A549 (cell line): Measurements from ENCODE around the gene GPBP1. TPM values are rescaled to one million over a fixed set of nuclear protein-coding genes. Genes with fewer than 3 reads are reported as not detected.

Source experiments
- ATAC-seq, 2 experiments: fragments of 200-7000 bp in 1 of 2; fragments of >200 bp in 1 of 2; cut with Nextera tagmentation in 1 of 2; cut with Tn5 transposase in 1 of 2; 3 replicates each; pipeline versions ENCODE4 v1.8.0 to v1.9.1; 2018 to 2020; ENCODE audit warnings: mild to moderate bottlenecking in 1 of 2, moderate library complexity in 1 of 2
- CTCF ChIA-PET: fragments of 300-600 bp; sonication (Branson Sonifier 250); formaldehyde crosslinking; extraction: SDS; loops from one replicate; lab custom pipeline; 2021; ENCODE audit warnings: antibody characterized with exemption, inconsistent platforms; lab: Yijun Ruan, JAX
- POLR2A ChIA-PET: fragments of 350-600 bp; formaldehyde crosslinking; extraction: SDS; loops from one replicate; lab custom pipeline; 2021; ENCODE audit warnings: antibody characterized with exemption, inconsistent platforms; lab: Yijun Ruan, JAX
- DNase-seq, 2 experiments: peaks; one replicate each; pipeline versions ENCODE4 v3.0.0 to v3.0.0-alpha.2; 2011 to 2016; ENCODE audit warnings: low read depth in 1 of 2, low spot score in 1 of 2
- FAIRE-seq: peaks from 2 replicates; lab custom pipeline; 2011; peaks lifted over from hg19 to GRCh38; lab: Jason Lieb, UNC
- H3K27ac ChIP-seq, 2 experiments: fragments of >200 bp; sonication (Bioruptor Twin); formaldehyde crosslinking; 3 replicates each; pipeline ENCODE4 v1.5.1; 2016 to 2017
- H3K4me1 ChIP-seq: fragments of >200 bp; sonication (Bioruptor Twin); formaldehyde crosslinking; 3 replicates; pipeline ENCODE4 v1.6.1; 2016
- H3K4me2 ChIP-seq: fragments of >200 bp; sonication (Bioruptor Twin); formaldehyde crosslinking; 3 replicates; pipeline ENCODE4 v1.6.1; 2016
- H3K4me3 ChIP-seq: fragments of >200 bp; sonication (Bioruptor Twin); formaldehyde crosslinking; 3 replicates; pipeline ENCODE4 v1.5.1; 2016
- H3K9me3 ChIP-seq: fragments of >200 bp; sonication (Bioruptor Twin); formaldehyde crosslinking; 3 replicates; pipeline ENCODE4 v1.6.1; 2016
- CBX8 ChIP-seq: fragments of 200-600 bp; sonication (generic); IDR thresholded peaks from 2 replicates; pipeline ENCODE4 v1.6.1; 2016
- CEBPB ChIP-seq, 2 experiments: fragments of >200 bp in 1 of 2; sonication (Bioruptor Twin) in 1 of 2; formaldehyde crosslinking in 1 of 2; IDR thresholded peaks; 2 replicates each; pipeline ENCODE4 v1.6.1; 2012 to 2016
- CHD2 ChIP-seq: fragments of 150-350 bp; IDR thresholded peaks from 2 replicates; pipeline ENCODE4 v1.6.1; 2014; ENCODE audit warnings: low read length; ENCODE audit not compliant: partially characterized antibody
- EHF ChIP-seq: fragments of 250-450 bp; sonication (Bioruptor Pico); IDR thresholded peaks from 2 replicates; pipeline ENCODE4 v1.5.0; 2020; ENCODE audit warnings: mild to moderate bottlenecking
- EHMT2 ChIP-seq: fragments of 200-600 bp; sonication (generic); IDR thresholded peaks from 2 replicates; pipeline ENCODE4 v1.6.1; 2016; ENCODE audit warnings: antibody characterized with exemption, low read depth, mild to moderate bottlenecking, moderate library complexity
- EP300 ChIP-seq, 2 experiments: fragments of >200 bp; sonication (Bioruptor Twin); formaldehyde crosslinking; IDR thresholded peaks; 2 replicates in 1 of 2; 3 replicates in 1 of 2; pipeline ENCODE4 v1.6.1; 2016 to 2017
- GATA3 ChIP-seq: IDR thresholded peaks from 2 replicates; pipeline ENCODE4 v1.6.1; 2012; ENCODE audit warnings: borderline replicate concordance
- HOXB13 ChIP-seq: fragments of 250-450 bp; sonication (Bioruptor Pico); IDR thresholded peaks from 2 replicates; pipeline ENCODE4 v1.5.0; 2020; ENCODE audit warnings: low read depth, mild to moderate bottlenecking, moderate library complexity
- HOXB5 ChIP-seq: fragments of 250-450 bp; sonication (Bioruptor Pico); IDR thresholded peaks from 2 replicates; pipeline ENCODE4 v1.5.0; 2020; ENCODE audit warnings: mild to moderate bottlenecking, moderate library complexity
- KDM5A ChIP-seq: fragments of 200-600 bp; sonication (generic); IDR thresholded peaks from 2 replicates; pipeline ENCODE4 v1.6.1; 2016; ENCODE audit warnings: antibody characterized with exemption, mild to moderate bottlenecking
- MAFK ChIP-seq: fragments of 450-650 bp; IDR thresholded peaks from 2 replicates; pipeline ENCODE4 v1.6.1; 2014; ENCODE audit not compliant: partially characterized antibody
- MAZ ChIP-seq: fragments of 150-350 bp; IDR thresholded peaks from 2 replicates; pipeline ENCODE4 v1.6.1; 2014; ENCODE audit warnings: antibody characterized with exemption, low read depth, low read length, borderline replicate concordance
- NPAS2 ChIP-seq: fragments of 250-450 bp; sonication (Bioruptor Pico); IDR thresholded peaks from 2 replicates; pipeline ENCODE4 v1.8.0; 2022; ENCODE audit warnings: mild to moderate bottlenecking, moderate library complexity, borderline replicate concordance
- NR3C1 ChIP-seq: fragments of >200 bp; sonication (Bioruptor Twin); formaldehyde crosslinking; IDR thresholded peaks from 3 replicates; pipeline ENCODE4 v1.6.1; 2017
- PHF8 ChIP-seq: fragments of 200-600 bp; sonication (generic); IDR thresholded peaks from 2 replicates; pipeline ENCODE4 v1.6.1; 2016; ENCODE audit warnings: low read depth, mild to moderate bottlenecking, antibody characterized with exemption, moderate library complexity, borderline replicate concordance
- RAD21 ChIP-seq, 2 experiments: fragments of >200 bp in 1 of 2; sonication (Bioruptor Twin) in 1 of 2; formaldehyde crosslinking in 1 of 2; IDR thresholded peaks in 1 of 2; conservative IDR thresholded peaks in 1 of 2; 2 replicates in 1 of 2; 3 replicates in 1 of 2; pipeline ENCODE4 v1.6.1; 2012 to 2018; ENCODE audit warnings: inconsistent platforms in 1 of 2
- RCOR1 ChIP-seq: fragments of 150-350 bp; IDR thresholded peaks from 2 replicates; pipeline ENCODE4 v1.6.1; 2014; ENCODE audit warnings: antibody characterized with exemption, low read length, low read depth
- SMC3 ChIP-seq: fragments of >200 bp; sonication (Bioruptor Twin); formaldehyde crosslinking; IDR thresholded peaks from 3 replicates; pipeline ENCODE4 v1.6.1; 2018; ENCODE audit warnings: inconsistent platforms
- TFCP2L1 ChIP-seq: fragments of 250-450 bp; sonication (Bioruptor Pico); IDR thresholded peaks from 2 replicates; pipeline ENCODE4 v1.5.0; 2021; ENCODE audit warnings: mild to moderate bottlenecking
- TP53 ChIP-seq: fragments of 250-450 bp; sonication (Bioruptor Pico); IDR thresholded peaks from 2 replicates; pipeline ENCODE4 v1.5.0; 2021; ENCODE audit warnings: mild to moderate bottlenecking, moderate library complexity
- ZNF302 ChIP-seq: fragments of 250-450 bp; sonication (Bioruptor Pico); IDR thresholded peaks from 2 replicates; pipeline ENCODE4 v1.9.0; 2021; ENCODE audit warnings: inconsistent platforms, mild to moderate bottlenecking, moderate library complexity
- WGBS: methylation state at CpG from one replicate; pipeline ENCODE4 v1.1.6; 2017; ENCODE audit errors: missing lambda C conversion rate; 5-methylcytosine and 5-hydroxymethylcytosine counted together
- polyA plus RNA-seq, 4 experiments: library from polyadenylated mRNA; depleted of rRNA in 3 of 4; stranded (reverse); fragments of >200 nt; fragmentation: RNase III in 1 of 4; extraction: RNeasy Plus Mini Kit Qiagen cat#74134 plus additional on column Dnase treatment in 1 of 4; gene quantifications; 2 replicates in 3 of 4; 3 replicates in 1 of 4; pipeline ENCODE4 v1.2.3, GENCODE V29; 2011 to 2017
- TF ChIP-seq, protein P1 (sequence below): fragments of >200 bp; sonication (Bioruptor Twin); formaldehyde crosslinking; IDR thresholded peaks from 2 replicates; pipeline ENCODE4 v1.6.1; 2016
- TF ChIP-seq, protein P2 (sequence below): fragments of 250-450 bp; sonication (Bioruptor Pico); IDR thresholded peaks from 2 replicates; pipeline ENCODE4 v1.5.0; 2020; ENCODE audit warnings: low read depth, mild to moderate bottlenecking, moderate library complexity
- TF ChIP-seq, protein P3 (sequence below): fragments of >200 bp; sonication (Bioruptor Twin); formaldehyde crosslinking; IDR thresholded peaks from 3 replicates; pipeline ENCODE4 v1.5.1; 2016
- TF ChIP-seq, protein P4 (sequence below): fragments of 150-350 bp; IDR thresholded peaks from 2 replicates; pipeline ENCODE4 v1.6.1; 2014; ENCODE audit warnings: low read depth, mild to moderate bottlenecking, low read length
- TF ChIP-seq, protein P5 (sequence below): fragments of >200 bp; sonication (Bioruptor Twin); formaldehyde crosslinking; IDR thresholded peaks from 3 replicates; pipeline ENCODE4 v1.6.1; 2016

GPBP1 gene
- polyA plus RNA-seq, 2 of the 4 experiments (the other 2 are of a cell fraction): 31.0 to 86.0 TPM

DNA sequence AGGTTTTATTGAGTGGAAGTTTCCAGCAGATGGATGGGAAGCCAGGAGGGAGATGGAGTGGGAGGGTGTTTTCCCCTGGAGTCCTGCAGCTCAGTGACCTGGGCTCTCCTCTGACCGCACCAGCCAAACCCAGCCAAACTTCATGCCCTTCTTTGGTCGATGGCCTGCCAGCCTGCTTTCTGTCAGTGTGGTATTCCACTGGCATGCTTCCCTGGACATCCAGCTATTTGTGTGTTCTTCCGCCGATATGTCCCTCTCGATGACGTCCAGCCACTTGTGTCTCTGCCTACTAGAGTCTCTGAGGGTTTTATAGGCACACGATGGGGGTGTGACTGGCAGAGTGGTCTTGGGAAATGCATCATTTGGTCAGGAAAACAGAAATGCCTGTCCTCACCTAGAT lies 33.8 kb downstream of the GPBP1 start:
- Histone ChIP-seq H3K4me2 (no peak overlapping the region), H3K27ac (no peak overlapping the region), H3K9me3 (no peaks in the 10 kb centered on the region), H3K4me3 (no peak overlapping the region), H3K4me1 (peaks cover 10% of the 10 kb centered on the region; the same call in 1 of the 3 replicates)
- POLR2A ChIA-PET: no interaction called here
- DNase-seq (no peak), FAIRE-seq (no peak), ATAC-seq (no peak)
- 98% methylated on average over 7 of the region's 7 CpGs for WGBS
- TF ChIP-seq EHF (CRISPR knock-in tag): no peak
- TF ChIP-seq EHMT2: no peak
- TF ChIP-seq, protein P1, sequence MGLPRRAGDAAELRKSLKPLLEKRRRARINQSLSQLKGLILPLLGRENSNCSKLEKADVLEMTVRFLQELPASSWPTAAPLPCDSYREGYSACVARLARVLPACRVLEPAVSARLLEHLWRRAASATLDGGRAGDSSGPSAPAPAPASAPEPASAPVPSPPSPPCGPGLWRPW: no peak
- TF ChIP-seq, protein P2, sequence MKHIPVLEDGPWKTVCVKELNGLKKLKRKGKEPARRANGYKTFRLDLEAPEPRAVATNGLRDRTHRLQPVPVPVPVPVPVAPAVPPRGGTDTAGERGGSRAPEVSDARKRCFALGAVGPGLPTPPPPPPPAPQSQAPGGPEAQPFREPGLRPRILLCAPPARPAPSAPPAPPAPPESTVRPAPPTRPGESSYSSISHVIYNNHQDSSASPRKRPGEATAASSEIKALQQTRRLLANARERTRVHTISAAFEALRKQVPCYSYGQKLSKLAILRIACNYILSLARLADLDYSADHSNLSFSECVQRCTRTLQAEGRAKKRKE (CRISPR knock-in tag): no peak
- TF ChIP-seq RCOR1: no peak
- no peak for TF ChIP-seq CHD2
- no peak for TF ChIP-seq CEBPB (IDR thresholded peaks at IDR 0.05)
- no peak for TF ChIP-seq GATA3
- TF ChIP-seq CBX8: no peak
- no peak for TF ChIP-seq NR3C1
- TF ChIP-seq EP300 (IDR thresholded peaks at IDR 0.05): no peak
- TF ChIP-seq, protein P3, sequence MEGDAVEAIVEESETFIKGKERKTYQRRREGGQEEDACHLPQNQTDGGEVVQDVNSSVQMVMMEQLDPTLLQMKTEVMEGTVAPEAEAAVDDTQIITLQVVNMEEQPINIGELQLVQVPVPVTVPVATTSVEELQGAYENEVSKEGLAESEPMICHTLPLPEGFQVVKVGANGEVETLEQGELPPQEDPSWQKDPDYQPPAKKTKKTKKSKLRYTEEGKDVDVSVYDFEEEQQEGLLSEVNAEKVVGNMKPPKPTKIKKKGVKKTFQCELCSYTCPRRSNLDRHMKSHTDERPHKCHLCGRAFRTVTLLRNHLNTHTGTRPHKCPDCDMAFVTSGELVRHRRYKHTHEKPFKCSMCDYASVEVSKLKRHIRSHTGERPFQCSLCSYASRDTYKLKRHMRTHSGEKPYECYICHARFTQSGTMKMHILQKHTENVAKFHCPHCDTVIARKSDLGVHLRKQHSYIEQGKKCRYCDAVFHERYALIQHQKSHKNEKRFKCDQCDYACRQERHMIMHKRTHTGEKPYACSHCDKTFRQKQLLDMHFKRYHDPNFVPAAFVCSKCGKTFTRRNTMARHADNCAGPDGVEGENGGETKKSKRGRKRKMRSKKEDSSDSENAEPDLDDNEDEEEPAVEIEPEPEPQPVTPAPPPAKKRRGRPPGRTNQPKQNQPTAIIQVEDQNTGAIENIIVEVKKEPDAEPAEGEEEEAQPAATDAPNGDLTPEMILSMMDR: no peak
- no peak for TF ChIP-seq HOXB5 (CRISPR knock-in tag)
- TF ChIP-seq MAFK: no peak
- no peak for TF ChIP-seq KDM5A
- CTCF ChIA-PET: interaction anchor here (1.3 kb wide), 1 partner anchor 8 kb away, joined by 3 read pairs; no protein-coding TSS in a partner anchor

DNA sequence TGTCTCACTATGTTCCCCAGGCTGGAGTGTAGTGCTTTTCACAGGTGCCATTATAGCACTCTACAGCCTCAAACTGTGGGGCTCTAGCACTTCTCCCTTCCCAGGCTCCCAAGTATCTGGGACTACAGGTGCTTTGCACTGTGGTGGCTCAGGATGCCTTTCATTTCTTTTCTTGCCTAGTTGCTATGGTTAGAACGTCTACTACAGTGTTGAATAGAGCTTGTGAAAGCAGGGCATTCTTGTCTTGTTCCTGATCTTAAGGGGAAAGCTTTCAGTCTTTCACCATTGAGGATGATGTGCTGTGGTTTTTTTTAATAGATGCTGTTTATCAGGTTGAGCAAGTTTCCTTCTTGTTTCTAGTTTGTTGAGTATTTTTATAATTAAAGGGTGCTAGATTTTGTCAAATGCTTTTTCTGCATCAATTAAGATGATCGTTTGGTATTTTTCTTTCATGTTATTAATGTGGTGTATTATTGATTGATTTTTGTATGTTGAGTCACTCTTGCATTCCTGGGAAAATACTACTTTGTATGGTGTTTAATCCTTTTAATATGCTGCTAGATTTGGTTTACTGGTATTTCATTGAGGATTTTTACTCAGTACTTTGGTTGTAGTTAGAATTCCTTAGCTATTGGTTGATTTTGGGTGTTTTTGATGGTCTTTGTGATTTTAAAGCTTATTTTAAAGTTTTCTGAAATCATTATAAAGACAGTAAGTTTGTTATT lies 35.6 kb downstream of the GPBP1 start:
- Histone ChIP-seq H3K4me2 (no peak overlapping the region), H3K27ac (no peak overlapping the region), H3K9me3 (no peaks in the 10 kb centered on the region), H3K4me3 (no peak overlapping the region), H3K4me1 (0 out of 3 replicates have a peak, but pooled peaks cover 6% of the 10 kb centered on the region)
- FAIRE-seq: no peak
- POLR2A ChIA-PET: no interaction called here
- no peak for TF ChIP-seq GATA3
- TF ChIP-seq, protein P4, sequence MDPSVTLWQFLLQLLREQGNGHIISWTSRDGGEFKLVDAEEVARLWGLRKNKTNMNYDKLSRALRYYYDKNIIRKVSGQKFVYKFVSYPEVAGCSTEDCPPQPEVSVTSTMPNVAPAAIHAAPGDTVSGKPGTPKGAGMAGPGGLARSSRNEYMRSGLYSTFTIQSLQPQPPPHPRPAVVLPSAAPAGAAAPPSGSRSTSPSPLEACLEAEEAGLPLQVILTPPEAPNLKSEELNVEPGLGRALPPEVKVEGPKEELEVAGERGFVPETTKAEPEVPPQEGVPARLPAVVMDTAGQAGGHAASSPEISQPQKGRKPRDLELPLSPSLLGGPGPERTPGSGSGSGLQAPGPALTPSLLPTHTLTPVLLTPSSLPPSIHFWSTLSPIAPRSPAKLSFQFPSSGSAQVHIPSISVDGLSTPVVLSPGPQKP: no peak
- no peak for TF ChIP-seq TFCP2L1 (CRISPR knock-in tag)
- TF ChIP-seq SMC3: no peak
- no peak for TF ChIP-seq RCOR1
- TF ChIP-seq EP300 (IDR thresholded peaks at IDR 0.05): no peak
- DNase-seq: no peak
- no peak for ATAC-seq
- CTCF ChIA-PET: interaction anchor here (1.2 to 1.3 kb wide), 2 partner anchors 71 to 309 kb away, joined by 3 to 7 read pairs; no protein-coding TSS in a partner anchor
- 40% methylated on average over 2 of the region's 2 CpGs for WGBS

DNA sequence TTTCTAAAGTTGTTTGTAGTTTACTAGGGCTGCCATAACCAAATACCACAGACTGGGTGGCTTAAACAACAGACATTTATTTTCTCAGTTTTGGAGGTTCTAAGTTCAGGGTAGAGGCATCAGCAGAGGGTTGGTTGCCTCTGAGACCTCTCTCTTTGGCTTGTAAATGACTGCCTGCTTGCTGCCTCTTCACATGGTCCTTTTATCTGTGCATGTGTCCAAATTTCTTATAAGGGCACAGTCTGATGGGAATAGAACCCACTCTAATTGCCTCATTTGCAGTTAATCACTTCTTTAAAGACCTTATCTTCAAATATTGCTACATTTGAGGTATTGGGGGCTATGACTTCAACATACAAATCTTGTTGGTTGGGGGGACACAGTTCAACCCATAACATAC lies 36.8 kb downstream of the GPBP1 start:
- no peaks in the 10 kb centered on the region for H3K9me3 ChIP-seq
- DNase-seq: no peak
- no peak for FAIRE-seq
- CTCF ChIA-PET: interaction anchor here (1.3 kb wide), 1 partner anchor 310 kb away, joined by 3 read pairs; no protein-coding TSS in a partner anchor
- H3K4me1 ChIP-seq: peaks cover 11% of the 10 kb centered on the region; the same call in 2 of the 3 replicates
- H3K4me2 ChIP-seq: no peak overlapping the region
- ATAC-seq: no peak; a peak in 1 of 6 replicates
- H3K27ac ChIP-seq: no peak overlapping the region
- POLR2A ChIA-PET: no interaction called here
- H3K4me3 ChIP-seq: no peak overlapping the region
- TF ChIP-seq ZNF302 (CRISPR knock-in tag) (no peak), EHMT2 (no peak), PHF8 (no peak), NPAS2 (CRISPR knock-in tag) (no peak), MAZ (no peak), MAFK (no peak), CHD2 (no peak), TP53 (CRISPR knock-in tag) (no peak), RAD21 (conservative IDR thresholded peaks at IDR 0.05 in 1 of 2, IDR thresholded peaks at IDR 0.05 in 1 of 2) (no peak), HOXB13 (no peak)
- TF ChIP-seq, protein P5, sequence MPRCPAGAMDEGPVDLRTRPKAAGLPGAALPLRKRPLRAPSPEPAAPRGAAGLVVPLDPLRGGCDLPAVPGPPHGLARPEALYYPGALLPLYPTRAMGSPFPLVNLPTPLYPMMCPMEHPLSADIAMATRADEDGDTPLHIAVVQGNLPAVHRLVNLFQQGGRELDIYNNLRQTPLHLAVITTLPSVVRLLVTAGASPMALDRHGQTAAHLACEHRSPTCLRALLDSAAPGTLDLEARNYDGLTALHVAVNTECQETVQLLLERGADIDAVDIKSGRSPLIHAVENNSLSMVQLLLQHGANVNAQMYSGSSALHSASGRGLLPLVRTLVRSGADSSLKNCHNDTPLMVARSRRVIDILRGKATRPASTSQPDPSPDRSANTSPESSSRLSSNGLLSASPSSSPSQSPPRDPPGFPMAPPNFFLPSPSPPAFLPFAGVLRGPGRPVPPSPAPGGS: no peak
- TF ChIP-seq, protein P2 (CRISPR knock-in tag): no peak
